ENCODE data around the gene AKR1B1. TPM values are rescaled to one million over a fixed set of nuclear protein-coding genes. Genes with fewer than 3 reads are reported as not detected.

AKR1B1 gene
- total RNA-seq, 4 donors from 2014 or later: 90.4 to 147 (median 123) TPM

- TF ChIP-seq, protein P1, sequence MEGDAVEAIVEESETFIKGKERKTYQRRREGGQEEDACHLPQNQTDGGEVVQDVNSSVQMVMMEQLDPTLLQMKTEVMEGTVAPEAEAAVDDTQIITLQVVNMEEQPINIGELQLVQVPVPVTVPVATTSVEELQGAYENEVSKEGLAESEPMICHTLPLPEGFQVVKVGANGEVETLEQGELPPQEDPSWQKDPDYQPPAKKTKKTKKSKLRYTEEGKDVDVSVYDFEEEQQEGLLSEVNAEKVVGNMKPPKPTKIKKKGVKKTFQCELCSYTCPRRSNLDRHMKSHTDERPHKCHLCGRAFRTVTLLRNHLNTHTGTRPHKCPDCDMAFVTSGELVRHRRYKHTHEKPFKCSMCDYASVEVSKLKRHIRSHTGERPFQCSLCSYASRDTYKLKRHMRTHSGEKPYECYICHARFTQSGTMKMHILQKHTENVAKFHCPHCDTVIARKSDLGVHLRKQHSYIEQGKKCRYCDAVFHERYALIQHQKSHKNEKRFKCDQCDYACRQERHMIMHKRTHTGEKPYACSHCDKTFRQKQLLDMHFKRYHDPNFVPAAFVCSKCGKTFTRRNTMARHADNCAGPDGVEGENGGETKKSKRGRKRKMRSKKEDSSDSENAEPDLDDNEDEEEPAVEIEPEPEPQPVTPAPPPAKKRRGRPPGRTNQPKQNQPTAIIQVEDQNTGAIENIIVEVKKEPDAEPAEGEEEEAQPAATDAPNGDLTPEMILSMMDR (IDR thresholded peaks at IDR 0.05; ENCODE audit: low read depth): no peak
Measured at GRCh38 chr7:134405299-134405698, 53.6 kb downstream of the AKR1B1 start.

- TF ChIP-seq, protein P1 (IDR thresholded peaks at IDR 0.05; ENCODE audit: low read depth): no peak
Measured at GRCh38 chr7:134403062-134403461, 55.8 kb downstream of the AKR1B1 start.

GRCh38 chr7:134400859-134401258 is 58.0 kb downstream of the AKR1B1 start:
- TF ChIP-seq, protein P1 (IDR thresholded peaks at IDR 0.05; ENCODE audit: low read depth): no peak

- TF ChIP-seq, protein P1 (IDR thresholded peaks at IDR 0.05; ENCODE audit: low read depth): no peak
Measured at GRCh38 chr7:134396031-134396430, 62.9 kb downstream of the AKR1B1 start.

GRCh38 chr7:134395604-134396003 is 63.3 kb downstream of the AKR1B1 start:
- TF ChIP-seq, protein P1 (IDR thresholded peaks at IDR 0.05; ENCODE audit: low read depth): no peak

- TF ChIP-seq, protein P1 (IDR thresholded peaks at IDR 0.05; ENCODE audit: low read depth): no peak
Measured at GRCh38 chr7:134394056-134394455, 64.8 kb downstream of the AKR1B1 start.

Other genes with a start within 250 kb of the AKR1B1 start
- gene SLC35B4, start 142.2 kb downstream of the AKR1B1 start, total RNA-seq: 10 to 100 TPM in 2 of 4 donors, 1 to 10 TPM in 2; 4.5 to 13.2 (median 10.2) TPM
- 1 to 10 TPM in 1 of 4 donors, under 1 TPM in 1, not detected in 2; 0.88 to 2.1 TPM for gene AKR1B10, start 68.5 kb upstream of the AKR1B1 start, total RNA-seq
- 1 to 10 TPM in 1 of 4 donors, not detected in 3; 2.0 TPM for gene AKR1B15, start 90.0 kb upstream of the AKR1B1 start, total RNA-seq
- 10 to 100 TPM; 11.1 to 14.0 (median 12.4) TPM for gene BPGM, start 187.8 kb upstream of the AKR1B1 start, total RNA-seq

Measured in subcutaneous adipose tissue (tissue), 4 donors.